GM12878 (cell line): ENCODE data around the gene DHX40. TPM values are rescaled to one million over a fixed set of nuclear protein-coding genes. Genes with fewer than 3 reads are reported as not detected.

Source experiments
- BRCA1 ChIP-seq: IDR thresholded peaks from 2 replicates; pipeline ENCODE4 v1.6.1; 2011; ENCODE audit warnings: low read depth, low read length, improper control_type of control experiment
- CBX3 ChIP-seq: fragments of 200-600 bp; sonication (generic); IDR thresholded peaks from 2 replicates; pipeline ENCODE4 v1.6.1; 2016; ENCODE audit warnings: low read depth, borderline replicate concordance
- CBX5 ChIP-seq: sonication (generic); IDR thresholded peaks from 2 replicates; pipeline ENCODE4 v1.6.1; 2016; ENCODE audit warnings: low read depth, moderate library complexity, mild to moderate bottlenecking, inconsistent platforms
- CREB1 ChIP-seq: IDR thresholded peaks from 2 replicates; pipeline ENCODE4 v1.6.1; 2012; ENCODE audit warnings: low read depth, mild to moderate bottlenecking, inconsistent platforms
- E2F4 ChIP-seq: IDR thresholded peaks from 2 replicates; pipeline ENCODE4 v1.6.1; 2012; ENCODE audit warnings: low read depth, low read length, improper control_type of control experiment
- EED ChIP-seq: sonication (generic); IDR thresholded peaks from 2 replicates; pipeline ENCODE4 v1.6.1; 2016; ENCODE audit warnings: antibody characterized with exemption, low read depth
- EGR1 ChIP-seq, 2 experiments: IDR thresholded peaks; 1 replicate in 1 of 2; 2 replicates in 1 of 2; pipeline ENCODE4 v1.6.1; 2011 to 2012; ENCODE audit warnings: low read depth in 2 of 2, low read length in 2 of 2, borderline replicate concordance in 1 of 2, mild to moderate bottlenecking in 1 of 2, moderate library complexity in 1 of 2
- EP300 ChIP-seq, 2 experiments: fragments of 150-350 bp in 1 of 2; IDR thresholded peaks; 2 replicates each; pipeline ENCODE4 v1.6.1; 2011 to 2012; ENCODE audit warnings: low read depth in 2 of 2, low read length in 2 of 2, borderline replicate concordance in 1 of 2, improper control_type of control experiment in 1 of 2, inconsistent platforms in 1 of 2; ENCODE audit not compliant: control insufficient read depth in 1 of 2
- GATAD2B ChIP-seq: fragments of 450-650 bp; conservative IDR thresholded peaks from 2 replicates; pipeline ENCODE4 v1.6.1; 2017; ENCODE audit warnings: low read depth, mild to moderate bottlenecking, moderate library complexity
- HDGF ChIP-seq: fragments of 450-650 bp; IDR thresholded peaks from 2 replicates; pipeline ENCODE4 v1.6.1; 2016; ENCODE audit warnings: antibody characterized with exemption
- IKZF1 ChIP-seq: fragments of 450-650 bp; conservative IDR thresholded peaks from 2 replicates; pipeline ENCODE4 v1.6.1; 2017; ENCODE audit warnings: antibody characterized with exemption, mild to moderate bottlenecking
- IRF4 ChIP-seq: IDR thresholded peaks from 2 replicates; pipeline ENCODE4 v1.6.1; 2011; ENCODE audit warnings: low read depth, low read length
- JUNB ChIP-seq: IDR thresholded peaks from 2 replicates; pipeline ENCODE4 v1.6.1; 2016; ENCODE audit warnings: antibody characterized with exemption, mild to moderate bottlenecking
- LARP7 ChIP-seq: fragments of 450-650 bp; IDR thresholded peaks from 2 replicates; pipeline ENCODE4 v1.6.1; 2017; ENCODE audit warnings: mild to moderate bottlenecking
- MEF2A ChIP-seq: IDR thresholded peaks from 2 replicates; pipeline ENCODE4 v1.6.1; 2011; ENCODE audit warnings: low read depth, mild to moderate bottlenecking, low read length, moderate library complexity; ENCODE audit not compliant: insufficient read depth
- MLLT1 ChIP-seq: fragments of 450-650 bp; IDR thresholded peaks from 2 replicates; pipeline ENCODE4 v1.6.1; 2016; ENCODE audit warnings: mild to moderate bottlenecking
- MYB ChIP-seq: fragments of 150-350 bp; IDR thresholded peaks from 2 replicates; pipeline ENCODE4 v1.6.1; 2014; ENCODE audit warnings: mild to moderate bottlenecking, low read depth, low read length, borderline replicate concordance
- NBN ChIP-seq: fragments of 450-650 bp; IDR thresholded peaks from 2 replicates; pipeline ENCODE4 v1.6.1; 2016
- NR2F1 ChIP-seq: fragments of 450-650 bp; conservative IDR thresholded peaks from 2 replicates; pipeline ENCODE4 v1.6.1; 2017; ENCODE audit warnings: mild to moderate bottlenecking
- PAX5 ChIP-seq: IDR thresholded peaks from 2 replicates; pipeline ENCODE4 v1.6.1; 2011; ENCODE audit warnings: low read depth, low read length, borderline replicate concordance
- RB1 ChIP-seq: fragments of 450-650 bp; formaldehyde crosslinking; IDR thresholded peaks from 2 replicates; pipeline ENCODE4 v1.6.1; 2017; ENCODE audit warnings: mild to moderate bottlenecking, borderline replicate concordance
- RFX5 ChIP-seq: IDR thresholded peaks from 2 replicates; pipeline ENCODE4 v1.6.1; 2011; ENCODE audit warnings: low read depth, low read length, improper control_type of control experiment
- SIN3A ChIP-seq: IDR thresholded peaks from 2 replicates; pipeline ENCODE4 v1.6.1; 2012; ENCODE audit warnings: low read depth, low read length, improper control_type of control experiment
- SKIL ChIP-seq: fragments of 450-650 bp; IDR thresholded peaks from 2 replicates; pipeline ENCODE4 v1.6.1; 2017; ENCODE audit warnings: mild to moderate bottlenecking, low read depth, inconsistent platforms; ENCODE audit not compliant: poor library complexity, severe bottlenecking
- SMAD1 ChIP-seq: fragments of 450-650 bp; IDR thresholded peaks from 2 replicates; pipeline ENCODE4 v1.6.1; 2018; ENCODE audit warnings: mild to moderate bottlenecking, low read depth; ENCODE audit not compliant: partially characterized antibody
- TCF3 ChIP-seq: IDR thresholded peaks from 2 replicates; pipeline ENCODE4 v1.6.1; 2012; ENCODE audit warnings: low read depth, mild to moderate bottlenecking, low read length, borderline replicate concordance; ENCODE audit not compliant: insufficient read depth
- ZNF217 ChIP-seq: fragments of 450-650 bp; IDR thresholded peaks from 2 replicates; pipeline ENCODE4 v1.6.1; 2017; ENCODE audit warnings: antibody characterized with exemption, mild to moderate bottlenecking
- ZNF622 ChIP-seq: fragments of 450-650 bp; IDR thresholded peaks from 2 replicates; pipeline ENCODE4 v1.6.1; 2017; ENCODE audit warnings: mild to moderate bottlenecking, inconsistent platforms
- polyA plus RNA-seq, 11 experiments: library from polyadenylated mRNA; depleted of rRNA in 4 of 11; unstranded in 6 of 11; stranded (reverse) in 5 of 11; fragments of >200 nt; fragmentation: Nextera tagmentation in 4 of 11; fragmentation: Illumina TruSeq in 1 of 11; extraction: Ambion mirVana in 4 of 11; extraction: Trizol in 1 of 11; gene quantifications; 1 replicate in 1 of 11; 2 replicates in 10 of 11; pipeline versions ENCODE4 v1.2.1 to v1.2.3, GENCODE V29; 2011 to 2016; ENCODE audit warnings: inconsistent platforms in 2 of 11, missing spikeins in 2 of 11, low read depth in 1 of 11
- total RNA-seq, 4 experiments: library from RNA; depleted of rRNA in 3 of 4; stranded (reverse); fragments of >200 nt in 3 of 4; fragmentation: Illumina TruSeq in 1 of 4; extraction: Trizol in 1 of 4; gene quantifications; 2 replicates each; pipeline versions ENCODE4 v1.2.1 to v1.2.3, GENCODE V29; 2013 to 2021

DHX40 gene
- total and polyA plus RNA-seq, 10 of the 15 experiments (the other 5 are each of a cell fraction or from before 2014, with no cell fraction given) = 4.8 to 29.2 (median 12.0) TPM

GRCh38 chr17:59565171-59565958 is at the start of gene DHX40 (continued):
- TF ChIP-seq CBX5 (peak; percentile 93; the same call in 1 of the 2 replicates), CBX3 (no peak), RB1 (peak; percentile 100), SIN3A (peak; percentile 95; the same call in 1 of the 2 replicates), CREB1 (peak; percentile 99), MYB (no peak), SKIL (no peak), ZNF217 (peak; percentile 67; the same call in 1 of the 2 replicates), EP300 (IDR thresholded peaks at IDR 0.05; ENCODE audit: borderline replicate concordance in 1 of 2, control insufficient read depth in 1 of 2, low read depth in 2 of 2, low read length in 2 of 2) (peak in 1 of 2 experiments; percentile 39; a peak in 1 of 4 replicates), RFX5 (peak; percentile 30; the same call in 1 of the 2 replicates), JUNB (no peak), HDGF (peak; percentile 59; the same call in 1 of the 2 replicates), BRCA1 (no peak), TCF3 (no peak), IKZF1 (peak; percentile 84), LARP7 (peak; percentile 83), ZNF622 (no peak), EED (0 out of 2 replicates have a peak, but pooled peaks have one; percentile 19), GATAD2B (peak; percentile 61; the same call in 1 of the 2 replicates), PAX5 (peak; percentile 32; the same call in 1 of the 2 replicates), MEF2A (0 out of 2 replicates have a peak, but pooled peaks have one; percentile 26), NBN (peak; percentile 99), EGR1 (IDR thresholded peaks at IDR 0.05; ENCODE audit: borderline replicate concordance in 1 of 2, low read depth in 2 of 2, low read length in 2 of 2) (no peak), E2F4 (0 out of 2 replicates have a peak, but pooled peaks have one; percentile 51), IRF4 (peak; percentile 65; the same call in 1 of the 2 replicates), SMAD1 (peak; percentile 75), NR2F1 (no peak), MLLT1 (peak; percentile 92)
